Muscle of back (tissue), 11 donors: ENCODE measurements around the gene C1QTNF6. TPM values are rescaled to one million over a fixed set of nuclear protein-coding genes. Genes with fewer than 3 reads are reported as not detected.
"Not testable (repeated sequence)": the region's sequence is repeated elsewhere in the genome, so short reads cannot be mapped to it uniquely, and the experiment has no call there.

Experiments used
- DNase-seq, 3 donors: peaks; one replicate each; pipeline versions ENCODE4 v3.0.0 to v3.0.0-alpha.2; 2013
- polyA plus RNA-seq, 10 donors: library from polyadenylated mRNA; unstranded; fragments of 120-200 nt; gene quantifications; one replicate each; pipeline ENCODE4 v1.2.1, GENCODE V29; 2013; ENCODE audit not compliant: insufficient read length in 10 of 10

The C1QTNF6 gene
- polyA plus RNA-seq, 10 donors = 14.3 to 23.4 (median 18.9) TPM

- peak in 2 of 3 donors; percentile 55 to 66 for DNase-seq
Measured at GRCh38 chr22:37178350-37179125, 9.5 kb downstream of the C1QTNF6 start.

GRCh38 chr22:37177755-37178154 lies 10.3 kb downstream of the C1QTNF6 start:
- DNase-seq = no peak

GRCh38 chr22:37177221-37177620 lies 10.8 kb downstream of the C1QTNF6 start:
- no peak for DNase-seq

- peak; percentile 90 to 97 (median 92) for DNase-seq
Measured at GRCh38 chr22:37176464-37177061, 11.5 kb downstream of the C1QTNF6 start.

GRCh38 chr22:37175414-37176281 lies 12.4 kb downstream of the C1QTNF6 start:
- DNase-seq = no peak

GRCh38 chr22:37174964-37175363 lies 13.1 kb downstream of the C1QTNF6 start:
- DNase-seq = no peak

- peak in 2 of 3 donors; percentile 69 to 84 for DNase-seq
Measured at GRCh38 chr22:37173709-37174108, 14.3 kb downstream of the C1QTNF6 start.

GRCh38 chr22:37172266-37173245 lies 15.5 kb downstream of the C1QTNF6 start:
- DNase-seq = no peak

- DNase-seq = no peak
Measured at GRCh38 chr22:37171662-37172061, 16.4 kb downstream of the C1QTNF6 start.

- not testable (repeated sequence) for DNase-seq
Measured at GRCh38 chr22:37170689-37171405, 17.2 kb downstream of the C1QTNF6 start.

GRCh38 chr22:37169947-37170688 lies 17.9 kb downstream of the C1QTNF6 start:
- no peak for DNase-seq

- no peak for DNase-seq
Measured at GRCh38 chr22:37169406-37169805, 18.6 kb downstream of the C1QTNF6 start.

- no peak for DNase-seq
Measured at GRCh38 chr22:37167981-37168647, 19.9 kb downstream of the C1QTNF6 start.

- no peak for DNase-seq
Measured at GRCh38 chr22:37167176-37167980, 20.7 kb downstream of the C1QTNF6 start.

- DNase-seq = peak; percentile 66 to 90 (median 84)
Measured at GRCh38 chr22:37166675-37167066, 21.4 kb downstream of the C1QTNF6 start.

GRCh38 chr22:37165940-37166674 lies 21.9 kb downstream of the C1QTNF6 start:
- no peak for DNase-seq

- no peak for DNase-seq
Measured at GRCh38 chr22:37165066-37165465, 23.0 kb downstream of the C1QTNF6 start.

GRCh38 chr22:37164505-37164887 lies 23.6 kb downstream of the C1QTNF6 start:
- DNase-seq = no peak
